HepG2 (cell line): ENCODE data around the gene CAMSAP1.

Experiments
- BCL6 ChIP-seq: IDR thresholded peaks from 2 replicates; pipeline ENCODE4 v1.6.1; 2016; ENCODE audit warnings: missing genetic modification reagents, missing compliant biosample characterization
- CTCF ChIP-seq: sonication (generic); formaldehyde crosslinking; IDR thresholded peaks from 2 replicates; pipeline ENCODE4 v1.5.0; 2020; ENCODE audit warnings: mild to moderate bottlenecking, missing genetic modification reagents, moderate library complexity
- EP300 ChIP-seq, 3 experiments: sonication (generic) in 1 of 3; formaldehyde crosslinking in 1 of 3; IDR thresholded peaks; 2 replicates each; pipeline versions ENCODE4 v1.5.1 to v1.6.1; 2011 to 2020; ENCODE audit warnings: low read depth in 2 of 3, low read length in 2 of 3, borderline replicate concordance in 1 of 3, improper control_type of control experiment in 1 of 3, mild to moderate bottlenecking in 1 of 3, missing genetic modification reagents in 1 of 3, moderate library complexity in 1 of 3
- HDAC2 ChIP-seq: sonication (generic); formaldehyde crosslinking; IDR thresholded peaks from 2 replicates; pipeline ENCODE4 v1.4.0; 2020; ENCODE audit warnings: missing genetic modification reagents
- HMGA1 ChIP-seq: sonication (generic); formaldehyde crosslinking; conservative IDR thresholded peaks from 2 replicates; pipeline ENCODE4 v1.4.0; 2020; ENCODE audit warnings: missing genetic modification reagents
- RAD21 ChIP-seq: fragments of 450-650 bp; formaldehyde crosslinking; IDR thresholded peaks from 2 replicates; pipeline ENCODE4 v1.5.0; 2020; ENCODE audit warnings: mild to moderate bottlenecking
- STAT5B ChIP-seq: sonication (generic); formaldehyde crosslinking; IDR thresholded peaks from 2 replicates; pipeline ENCODE4 v1.4.0; 2020; ENCODE audit warnings: missing genetic modification reagents
- ZBTB14 ChIP-seq: sonication (generic); formaldehyde crosslinking; IDR thresholded peaks from 2 replicates; pipeline ENCODE4 v1.4.0; 2020; ENCODE audit warnings: missing genetic modification reagents
- ZC3H13 ChIP-seq: sonication (generic); formaldehyde crosslinking; IDR thresholded peaks from 2 replicates; pipeline ENCODE4 v1.8.1; 2023; ENCODE audit warnings: mild to moderate bottlenecking, missing genetic modification reagents, moderate library complexity
- ZNF24 ChIP-seq: fragments of 450-650 bp; IDR thresholded peaks from 2 replicates; pipeline ENCODE4 v1.6.1; 2017; ENCODE audit warnings: antibody characterized with exemption, mild to moderate bottlenecking
- ZNF274 ChIP-seq: sonication (generic); formaldehyde crosslinking; IDR thresholded peaks from 2 replicates; pipeline ENCODE4 v1.5.1; 2020; ENCODE audit warnings: mild to moderate bottlenecking, missing genetic modification reagents
- ZNF549 ChIP-seq: sonication (generic); formaldehyde crosslinking; IDR thresholded peaks from 2 replicates; pipeline ENCODE4 v1.5.0; 2020; ENCODE audit warnings: missing genetic modification reagents

DNA sequence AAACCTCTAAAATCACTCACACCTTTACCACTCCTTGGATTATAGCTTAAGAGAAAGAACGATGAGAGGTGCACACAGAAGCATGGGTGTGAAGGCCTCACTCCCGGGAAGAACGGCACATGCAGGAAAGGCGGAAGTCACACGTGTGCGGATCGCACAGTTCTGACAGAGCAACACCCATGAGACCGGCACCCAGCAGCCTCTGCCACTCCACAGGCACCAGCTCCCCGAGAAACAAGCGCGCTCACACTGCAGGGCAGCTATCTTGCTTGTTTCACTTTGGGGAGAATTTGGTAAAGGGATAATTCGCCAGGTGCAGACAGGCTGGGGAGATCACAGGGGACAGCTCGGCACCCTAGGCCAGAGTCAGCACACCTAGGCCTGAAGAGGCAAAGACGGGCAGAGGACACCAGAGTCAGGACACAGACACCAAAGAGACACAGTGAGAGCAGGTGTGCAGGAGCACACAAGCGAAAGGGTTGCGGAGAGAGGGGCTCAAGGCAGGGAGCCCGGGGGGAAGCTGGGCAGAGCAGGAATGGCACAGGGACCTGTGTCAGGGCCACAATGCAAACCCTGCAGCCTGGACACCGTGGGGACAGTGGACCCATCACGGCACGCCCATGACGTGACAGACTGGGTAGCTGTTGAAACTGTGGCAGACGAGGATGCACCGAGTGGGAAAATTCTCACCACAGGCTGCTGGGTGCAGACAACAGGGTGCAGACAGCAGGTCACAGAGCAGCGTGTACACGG is 81.7 kb downstream of the CAMSAP1 start:
- TF ChIP-seq CTCF (CRISPR knock-in tag) (no peak), EP300 (IDR thresholded peaks at IDR 0.05; ENCODE audit: low read depth in 2 of 2, low read length in 2 of 2) (no peak), EP300 (CRISPR knock-in tag; IDR thresholded peaks at IDR 0.05; ENCODE audit: borderline replicate concordance) (no peak), HDAC2 (CRISPR knock-in tag) (no peak), ZNF24 (no peak), ZNF549 (CRISPR knock-in tag) (no peak), ZNF274 (CRISPR knock-in tag) (no peak), RAD21 (CRISPR knock-in tag) (no peak), ZC3H13 (CRISPR knock-in tag) (no peak), ZBTB14 (CRISPR knock-in tag) (no peak), HMGA1 (CRISPR knock-in tag) (no peak), STAT5B (CRISPR knock-in tag) (no peak), BCL6 (CRISPR knock-in tag) (no peak)
